H1 (cell line): Measurements from ENCODE around the gene CBX4. TPM values are rescaled to one million over a fixed set of nuclear protein-coding genes. Genes with fewer than 3 reads are reported as not detected.
A peak's percentile ranks its signal among the peaks of the same experiment; 100 is the strongest.

ENCODE experiments used
- BACH1 ChIP-seq: IDR thresholded peaks from 2 replicates; pipeline ENCODE4 v1.6.1; 2012; ENCODE audit warnings: low read length, improper control_type of control experiment
- CBX8 ChIP-seq: fragments of 300-800, 300-1000 bp; sonication (generic); IDR thresholded peaks from 2 replicates; pipeline ENCODE4 v1.7.1; 2016; ENCODE audit warnings: low read depth, low read length, borderline replicate concordance
- CEBPB ChIP-seq: IDR thresholded peaks from 2 replicates; pipeline ENCODE4 v1.6.1; 2012; ENCODE audit warnings: low read depth, low read length
- CREB1 ChIP-seq: IDR thresholded peaks from 2 replicates; pipeline ENCODE4 v1.6.1; 2012; ENCODE audit warnings: inconsistent platforms
- EZH2 ChIP-seq: fragments of 200-600 bp; sonication (generic); IDR thresholded peaks from 2 replicates; pipeline ENCODE4 v1.7.1; 2012; ENCODE audit warnings: low read depth, mild to moderate bottlenecking, moderate library complexity, low read length, inconsistent platforms; ENCODE audit not compliant: severe bottlenecking
- GABPA ChIP-seq: IDR thresholded peaks from 2 replicates; pipeline ENCODE4 v1.6.1; 2011; ENCODE audit warnings: mild to moderate bottlenecking, low read length, moderate library complexity, borderline replicate concordance; ENCODE audit not compliant: insufficient read depth
- GTF2F1 ChIP-seq: IDR thresholded peaks from 2 replicates; pipeline ENCODE4 v1.6.1; 2012; ENCODE audit warnings: low read depth, low read length, improper control_type of control experiment, borderline replicate concordance
- HDAC6 ChIP-seq: IDR thresholded peaks from one replicate; pipeline ENCODE4 v1.7.1; 2012; ENCODE audit warnings: low read depth, mild to moderate bottlenecking, inconsistent platforms, low read length, moderate library complexity
- MAFK ChIP-seq: IDR thresholded peaks from 2 replicates; pipeline ENCODE4 v1.6.1; 2012; ENCODE audit warnings: low read depth, mild to moderate bottlenecking, improper control_type of control experiment, low read length
- NANOG ChIP-seq: IDR thresholded peaks from 2 replicates; pipeline ENCODE4 v1.6.1; 2011; ENCODE audit warnings: low read length, low read depth, mild to moderate bottlenecking, inconsistent platforms; ENCODE audit not compliant: insufficient read depth, poor library complexity, severe bottlenecking
- NRF1 ChIP-seq: IDR thresholded peaks from 2 replicates; pipeline ENCODE4 v1.6.1; 2011; ENCODE audit warnings: mild to moderate bottlenecking, low read depth, low read length, improper control_type of control experiment
- POLR2A ChIP-seq, 2 experiments: IDR thresholded peaks; 1 replicate in 1 of 2; 2 replicates in 1 of 2; pipeline ENCODE4 v1.6.1; 2011; ENCODE audit warnings: low read depth in 2 of 2, low read length in 2 of 2, mild to moderate bottlenecking in 2 of 2; ENCODE audit errors: control extremely low read depth in 1 of 2
- POU5F1 ChIP-seq: IDR thresholded peaks from 2 replicates; pipeline ENCODE4 v1.6.1; 2011; ENCODE audit warnings: low read depth, mild to moderate bottlenecking, low read length, moderate library complexity
- RAD21 ChIP-seq, 2 experiments: IDR thresholded peaks in 1 of 2; conservative IDR thresholded peaks in 1 of 2; 2 replicates each; pipeline ENCODE4 v1.6.1; 2011; ENCODE audit warnings: low read depth in 2 of 2, low read length in 2 of 2, improper control_type of control experiment in 1 of 2, inconsistent platforms in 1 of 2, mild to moderate bottlenecking in 1 of 2, moderate library complexity in 1 of 2
- SIN3A ChIP-seq, 2 experiments: IDR thresholded peaks in 1 of 2; conservative IDR thresholded peaks in 1 of 2; 2 replicates each; pipeline ENCODE4 v1.6.1; 2011 to 2012; ENCODE audit warnings: low read length in 2 of 2, improper control_type of control experiment in 1 of 2, low read depth in 1 of 2, mild to moderate bottlenecking in 1 of 2
- SP2 ChIP-seq: IDR thresholded peaks from 2 replicates; pipeline ENCODE4 v1.6.1; 2012; ENCODE audit warnings: mild to moderate bottlenecking, low read length, inconsistent platforms
- SP4 ChIP-seq: IDR thresholded peaks from 2 replicates; pipeline ENCODE4 v1.6.1; 2012; ENCODE audit warnings: low read length, inconsistent platforms
- SRF ChIP-seq: IDR thresholded peaks from 2 replicates; pipeline ENCODE4 v1.6.1; 2011; ENCODE audit warnings: mild to moderate bottlenecking, low read depth, low read length, moderate library complexity
- ZNF274 ChIP-seq: IDR thresholded peaks from 2 replicates; pipeline ENCODE4 v1.7.0; 2012; ENCODE audit warnings: low read length, borderline replicate concordance; ENCODE audit errors: extremely low read depth
- polyA plus RNA-seq, 7 experiments: library from polyadenylated mRNA; depleted of rRNA in 3 of 7; stranded (reverse) in 5 of 7; unstranded in 2 of 7; fragments of >200 nt in 5 of 7; fragments of 200-250 nt in 2 of 7; gene quantifications; 1 replicate in 5 of 7; 2 replicates in 1 of 7; 4 replicates in 1 of 7; pipeline versions ENCODE4 v1.2.1 to v1.2.3, GENCODE V29; 2011 to 2013; ENCODE audit warnings: missing spikeins in 2 of 7, mixed read lengths in 2 of 7
- total RNA-seq: library from RNA; stranded (reverse); fragmentation: NEBNext Ultra II Directional; extraction: Animal tissue kit (Norgen Biotek cat#: 25700); gene quantifications from 2 replicates; pipeline ENCODE4 v1.2.1, GENCODE V29; 2021
- TF ChIP-seq, protein P1 (sequence below): IDR thresholded peaks from 2 replicates; pipeline ENCODE4 v1.6.1; 2012; ENCODE audit warnings: inconsistent platforms

Gene CBX4
- total and polyA plus RNA-seq, 2 of the 8 experiments (the other 6 are each of a cell fraction or from before 2014, with no cell fraction given) = 1.8 to 4.0 TPM

DNA sequence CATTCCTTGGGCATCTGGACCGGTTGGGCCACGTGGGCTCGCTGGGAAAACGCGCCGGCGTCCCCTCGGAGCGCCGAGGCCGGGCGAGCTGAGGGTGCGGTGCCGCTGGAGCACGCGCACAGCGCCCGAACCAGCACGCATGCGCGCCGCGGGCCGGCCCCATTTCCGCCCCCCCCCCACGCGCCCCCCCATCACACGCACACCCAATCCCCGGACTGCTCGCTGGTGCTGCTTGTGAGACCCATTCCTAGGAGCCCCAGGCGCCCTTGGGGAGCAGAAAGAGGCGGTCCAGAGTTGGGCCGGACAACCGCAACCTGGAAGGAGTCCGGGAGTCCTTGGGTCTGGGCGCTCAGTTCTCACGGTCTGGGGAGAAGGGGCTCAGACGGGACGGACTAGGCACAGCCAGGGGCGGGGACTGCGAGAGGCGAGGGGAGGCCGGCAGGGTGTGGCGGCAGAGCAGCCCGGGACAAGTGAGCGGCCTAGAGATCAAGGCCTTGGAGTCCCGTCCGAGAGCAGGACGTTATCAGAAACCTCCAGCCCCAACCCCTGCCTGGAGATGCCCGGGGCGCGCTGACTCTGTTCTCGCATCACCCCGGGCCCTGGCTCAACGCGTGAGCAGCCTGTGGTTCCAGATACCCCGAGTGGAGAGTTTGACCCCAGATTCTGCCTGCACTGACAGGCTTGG, 36.4 kb downstream of the CBX4 start (continued):
- TF ChIP-seq, protein P1, sequence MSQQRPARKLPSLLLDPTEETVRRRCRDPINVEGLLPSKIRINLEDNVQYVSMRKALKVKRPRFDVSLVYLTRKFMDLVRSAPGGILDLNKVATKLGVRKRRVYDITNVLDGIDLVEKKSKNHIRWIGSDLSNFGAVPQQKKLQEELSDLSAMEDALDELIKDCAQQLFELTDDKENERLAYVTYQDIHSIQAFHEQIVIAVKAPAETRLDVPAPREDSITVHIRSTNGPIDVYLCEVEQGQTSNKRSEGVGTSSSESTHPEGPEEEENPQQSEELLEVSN = peak; percentile 95
- no peak for TF ChIP-seq GABPA
- TF ChIP-seq CBX8 = no peak
- TF ChIP-seq MAFK = no peak
- no peak for TF ChIP-seq ZNF274
- no peak for TF ChIP-seq SP2
- no peak for TF ChIP-seq EZH2
- no peak for TF ChIP-seq SIN3A (conservative IDR thresholded peaks at IDR 0.05 in 1 of 2, IDR thresholded peaks at IDR 0.05 in 1 of 2; ENCODE audit: low read depth in 1 of 2, low read length in 2 of 2)
- TF ChIP-seq RAD21 (IDR thresholded peaks at IDR 0.05 in 1 of 2, conservative IDR thresholded peaks at IDR 0.05 in 1 of 2; ENCODE audit: low read depth in 2 of 2, low read length in 2 of 2) = no peak
- no peak for TF ChIP-seq BACH1
- no peak for TF ChIP-seq SP4
- no peak for TF ChIP-seq CEBPB
- no peak for TF ChIP-seq CREB1
- TF ChIP-seq NRF1 = 0 out of 2 replicates have a peak, but pooled peaks have one; percentile 27
- no peak for TF ChIP-seq HDAC6
- no peak for TF ChIP-seq NANOG
- no peak for TF ChIP-seq POLR2A (IDR thresholded peaks at IDR 0.05; ENCODE audit: control extremely low read depth in 1 of 2, low read depth in 2 of 2, low read length in 2 of 2)
- TF ChIP-seq POU5F1 = no peak
- no peak for TF ChIP-seq SRF
- TF ChIP-seq GTF2F1 = no peak
